ENCODE data around the gene NELFB. TPM values are rescaled to one million over a fixed set of nuclear protein-coding genes. Genes with fewer than 3 reads are reported as not detected.

NELFB gene
- total RNA-seq, 1 experiment from 2014 or later, result 95.0 TPM

DNA sequence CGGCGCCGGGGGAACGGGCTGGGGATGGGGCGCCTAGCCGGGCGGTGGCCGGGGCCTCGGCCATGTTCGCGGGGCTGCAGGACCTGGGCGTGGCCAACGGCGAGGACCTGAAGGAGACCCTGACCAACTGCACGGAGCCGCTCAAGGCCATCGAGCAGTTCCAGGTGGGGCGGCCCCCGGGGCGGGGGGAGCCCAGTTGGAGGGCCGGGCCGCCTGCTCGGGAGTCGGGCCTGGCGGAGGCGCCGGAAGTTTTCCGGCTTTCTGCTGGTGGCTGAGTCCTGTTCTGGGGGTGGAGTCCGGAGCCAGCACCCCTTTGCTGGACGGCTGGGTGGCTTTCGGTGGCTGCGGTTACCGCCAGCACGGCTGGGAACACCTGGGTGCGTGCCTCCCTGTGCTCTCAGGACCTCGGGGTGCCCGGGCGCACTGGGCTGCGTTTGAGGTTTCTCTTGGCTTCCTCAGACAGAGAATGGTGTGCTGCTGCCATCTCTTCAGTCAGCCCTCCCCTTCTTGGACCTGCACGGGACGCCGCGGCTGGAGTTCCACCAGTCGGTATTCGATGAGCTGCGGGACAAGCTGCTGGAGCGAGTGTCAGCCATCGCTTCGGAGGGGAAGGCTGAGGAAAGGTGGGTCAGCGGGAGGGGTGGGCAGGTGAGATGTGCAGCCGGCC, 454 bp downstream of the NELFB start:
- no peak for TF ChIP-seq NFE2L1 (CRISPR knock-in tag; IDR thresholded peaks at IDR 0.05)
- TF ChIP-seq, protein P1, sequence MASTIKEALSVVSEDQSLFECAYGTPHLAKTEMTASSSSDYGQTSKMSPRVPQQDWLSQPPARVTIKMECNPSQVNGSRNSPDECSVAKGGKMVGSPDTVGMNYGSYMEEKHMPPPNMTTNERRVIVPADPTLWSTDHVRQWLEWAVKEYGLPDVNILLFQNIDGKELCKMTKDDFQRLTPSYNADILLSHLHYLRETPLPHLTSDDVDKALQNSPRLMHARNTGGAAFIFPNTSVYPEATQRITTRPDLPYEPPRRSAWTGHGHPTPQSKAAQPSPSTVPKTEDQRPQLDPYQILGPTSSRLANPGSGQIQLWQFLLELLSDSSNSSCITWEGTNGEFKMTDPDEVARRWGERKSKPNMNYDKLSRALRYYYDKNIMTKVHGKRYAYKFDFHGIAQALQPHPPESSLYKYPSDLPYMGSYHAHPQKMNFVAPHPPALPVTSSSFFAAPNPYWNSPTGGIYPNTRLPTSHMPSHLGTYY (CRISPR knock-in tag; IDR thresholded peaks at IDR 0.05), result no peak
- TF ChIP-seq, protein P2, sequence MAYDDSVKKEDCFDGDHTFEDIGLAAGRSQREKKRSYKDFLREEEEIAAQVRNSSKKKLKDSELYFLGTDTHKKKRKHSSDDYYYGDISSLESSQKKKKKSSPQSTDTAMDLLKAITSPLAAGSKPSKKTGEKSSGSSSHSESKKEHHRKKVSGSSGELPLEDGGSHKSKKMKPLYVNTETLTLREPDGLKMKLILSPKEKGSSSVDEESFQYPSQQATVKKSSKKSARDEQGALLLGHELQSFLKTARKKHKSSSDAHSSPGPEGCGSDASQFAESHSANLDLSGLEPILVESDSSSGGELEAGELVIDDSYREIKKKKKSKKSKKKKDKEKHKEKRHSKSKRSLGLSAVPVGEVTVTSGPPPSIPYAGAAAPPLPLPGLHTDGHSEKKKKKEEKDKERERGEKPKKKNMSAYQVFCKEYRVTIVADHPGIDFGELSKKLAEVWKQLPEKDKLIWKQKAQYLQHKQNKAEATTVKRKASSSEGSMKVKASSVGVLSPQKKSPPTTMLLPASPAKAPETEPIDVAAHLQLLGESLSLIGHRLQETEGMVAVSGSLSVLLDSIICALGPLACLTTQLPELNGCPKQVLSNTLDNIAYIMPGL (CRISPR knock-in tag; IDR thresholded peaks at IDR 0.05), result 0 out of 2 replicates have a peak, but pooled peaks have one; percentile 3
- peak; percentile 27; the same call in 1 of the 2 replicates for TF ChIP-seq SP1 (CRISPR knock-in tag; conservative IDR thresholded peaks at IDR 0.05)
- TF ChIP-seq TEAD4 (CRISPR knock-in tag; IDR thresholded peaks at IDR 0.05), result no peak
- TF ChIP-seq, protein P3, sequence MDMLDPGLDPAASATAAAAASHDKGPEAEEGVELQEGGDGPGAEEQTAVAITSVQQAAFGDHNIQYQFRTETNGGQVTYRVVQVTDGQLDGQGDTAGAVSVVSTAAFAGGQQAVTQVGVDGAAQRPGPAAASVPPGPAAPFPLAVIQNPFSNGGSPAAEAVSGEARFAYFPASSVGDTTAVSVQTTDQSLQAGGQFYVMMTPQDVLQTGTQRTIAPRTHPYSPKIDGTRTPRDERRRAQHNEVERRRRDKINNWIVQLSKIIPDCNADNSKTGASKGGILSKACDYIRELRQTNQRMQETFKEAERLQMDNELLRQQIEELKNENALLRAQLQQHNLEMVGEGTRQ (CRISPR knock-in tag; IDR thresholded peaks at IDR 0.05), result peak; percentile 18; the same call in 1 of the 2 replicates
- peak; percentile 38 for ATAC-seq
- ChIA-PET CTCF (interaction anchor here (0.8 to 4.6 kb wide), 9 partner anchors 11 to 192 kb away, joined by 3 to 59 read pairs (median 7); partner anchors contain the start of gene TOR4A), POLR2A (interaction anchor here (1.5 to 1.6 kb wide), 2 partner anchors 15 to 55 kb away, joined by 4 to 8 read pairs; partner anchors contain the start of genes TPRN and TUBB4B)
- Mint-ChIP-seq H3K9me3 (no peaks in the 10 kb centered on the region), H3K27ac (no peak overlapping the region), H3K4me3 (peak overlapping the region; percentile 83), H3K36me3 (peaks cover 16% of the 10 kb centered on the region), H3K27me3 (ENCODE audit: low read depth) (peaks cover 7% of the 10 kb centered on the region; the same call in 1 of the 2 replicates), H3K4me1 (peaks cover 8% of the 10 kb centered on the region)
- DNase-seq (ENCODE audit: low spot score), result peak; percentile 57

DNA sequence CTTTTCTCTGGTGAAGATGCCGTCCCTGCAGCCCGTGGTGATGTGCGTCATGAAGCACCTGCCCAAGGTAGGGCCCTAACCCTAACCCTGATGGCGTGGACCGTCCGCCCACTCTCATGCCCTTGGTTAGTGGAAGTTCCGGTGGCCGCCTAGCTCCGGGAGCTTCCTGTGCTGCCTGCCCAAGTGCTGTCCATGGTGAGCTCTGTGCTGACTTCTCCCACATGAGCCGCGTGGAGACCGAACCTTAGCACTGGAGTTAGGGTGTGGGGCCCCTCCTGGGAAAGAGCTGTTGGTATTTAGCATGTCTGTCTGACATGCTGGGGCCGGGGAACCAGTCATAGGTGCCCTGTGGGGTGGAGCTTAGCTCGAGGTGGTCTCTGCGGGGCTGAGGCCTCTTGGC, 1.2 kb downstream of the NELFB start:
- H3K27me3 Mint-ChIP-seq (ENCODE audit: low read depth), result peaks cover 7% of the 10 kb centered on the region; the same call in 1 of the 2 replicates
- H3K9me3 Mint-ChIP-seq, result no peaks in the 10 kb centered on the region
- H3K36me3 Mint-ChIP-seq, result peaks cover 16% of the 10 kb centered on the region
- DNase-seq (ENCODE audit: low spot score) (no peak), ATAC-seq (no peak)
- TF ChIP-seq, protein P2 (CRISPR knock-in tag; IDR thresholded peaks at IDR 0.05), result 0 out of 2 replicates have a peak, but pooled peaks have one; percentile 13
- TF ChIP-seq, protein P4, sequence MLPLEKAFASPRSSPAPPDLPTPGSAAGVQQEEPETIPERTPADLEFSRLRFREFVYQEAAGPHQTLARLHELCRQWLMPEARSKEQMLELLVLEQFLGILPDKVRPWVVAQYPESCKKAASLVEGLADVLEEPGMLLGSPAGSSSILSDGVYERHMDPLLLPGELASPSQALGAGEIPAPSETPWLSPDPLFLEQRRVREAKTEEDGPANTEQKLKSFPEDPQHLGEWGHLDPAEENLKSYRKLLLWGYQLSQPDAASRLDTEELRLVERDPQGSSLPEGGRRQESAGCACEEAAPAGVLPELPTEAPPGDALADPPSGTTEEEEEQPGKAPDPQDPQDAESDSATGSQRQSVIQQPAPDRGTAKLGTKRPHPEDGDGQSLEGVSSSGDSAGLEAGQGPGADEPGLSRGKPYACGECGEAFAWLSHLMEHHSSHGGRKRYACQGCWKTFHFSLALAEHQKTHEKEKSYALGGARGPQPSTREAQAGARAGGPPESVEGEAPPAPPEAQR (CRISPR knock-in tag; IDR thresholded peaks at IDR 0.05), result no peak
- no peak for TF ChIP-seq NR1H2 (CRISPR knock-in tag; IDR thresholded peaks at IDR 0.05)
- TF ChIP-seq ZNF423 (CRISPR knock-in tag; IDR thresholded peaks at IDR 0.05), result no peak
- TF ChIP-seq, protein P5, sequence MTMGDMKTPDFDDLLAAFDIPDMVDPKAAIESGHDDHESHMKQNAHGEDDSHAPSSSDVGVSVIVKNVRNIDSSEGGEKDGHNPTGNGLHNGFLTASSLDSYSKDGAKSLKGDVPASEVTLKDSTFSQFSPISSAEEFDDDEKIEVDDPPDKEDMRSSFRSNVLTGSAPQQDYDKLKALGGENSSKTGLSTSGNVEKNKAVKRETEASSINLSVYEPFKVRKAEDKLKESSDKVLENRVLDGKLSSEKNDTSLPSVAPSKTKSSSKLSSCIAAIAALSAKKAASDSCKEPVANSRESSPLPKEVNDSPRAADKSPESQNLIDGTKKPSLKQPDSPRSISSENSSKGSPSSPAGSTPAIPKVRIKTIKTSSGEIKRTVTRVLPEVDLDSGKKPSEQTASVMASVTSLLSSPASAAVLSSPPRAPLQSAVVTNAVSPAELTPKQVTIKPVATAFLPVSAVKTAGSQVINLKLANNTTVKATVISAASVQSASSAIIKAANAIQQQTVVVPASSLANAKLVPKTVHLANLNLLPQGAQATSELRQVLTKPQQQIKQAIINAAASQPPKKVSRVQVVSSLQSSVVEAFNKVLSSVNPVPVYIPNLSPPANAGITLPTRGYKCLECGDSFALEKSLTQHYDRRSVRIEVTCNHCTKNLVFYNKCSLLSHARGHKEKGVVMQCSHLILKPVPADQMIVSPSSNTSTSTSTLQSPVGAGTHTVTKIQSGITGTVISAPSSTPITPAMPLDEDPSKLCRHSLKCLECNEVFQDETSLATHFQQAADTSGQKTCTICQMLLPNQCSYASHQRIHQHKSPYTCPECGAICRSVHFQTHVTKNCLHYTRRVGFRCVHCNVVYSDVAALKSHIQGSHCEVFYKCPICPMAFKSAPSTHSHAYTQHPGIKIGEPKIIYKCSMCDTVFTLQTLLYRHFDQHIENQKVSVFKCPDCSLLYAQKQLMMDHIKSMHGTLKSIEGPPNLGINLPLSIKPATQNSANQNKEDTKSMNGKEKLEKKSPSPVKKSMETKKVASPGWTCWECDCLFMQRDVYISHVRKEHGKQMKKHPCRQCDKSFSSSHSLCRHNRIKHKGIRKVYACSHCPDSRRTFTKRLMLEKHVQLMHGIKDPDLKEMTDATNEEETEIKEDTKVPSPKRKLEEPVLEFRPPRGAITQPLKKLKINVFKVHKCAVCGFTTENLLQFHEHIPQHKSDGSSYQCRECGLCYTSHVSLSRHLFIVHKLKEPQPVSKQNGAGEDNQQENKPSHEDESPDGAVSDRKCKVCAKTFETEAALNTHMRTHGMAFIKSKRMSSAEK (CRISPR knock-in tag; IDR thresholded peaks at IDR 0.05; ENCODE audit: borderline replicate concordance), result no peak
- TF ChIP-seq, protein P6, sequence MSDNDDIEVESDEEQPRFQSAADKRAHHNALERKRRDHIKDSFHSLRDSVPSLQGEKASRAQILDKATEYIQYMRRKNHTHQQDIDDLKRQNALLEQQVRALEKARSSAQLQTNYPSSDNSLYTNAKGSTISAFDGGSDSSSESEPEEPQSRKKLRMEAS (CRISPR knock-in tag; IDR thresholded peaks at IDR 0.05), result no peak
- peak overlapping the region; percentile 83 for H3K4me3 Mint-ChIP-seq
- no peak overlapping the region for H3K27ac Mint-ChIP-seq
- H3K4me1 Mint-ChIP-seq, result peaks cover 5% of the 10 kb centered on the region
- ChIA-PET POLR2A (interaction anchor here (1.5 kb wide), 1 partner anchor 16 kb away, joined by 8 read pairs; the partner anchor contains the start of gene TUBB4B), CTCF (interaction anchor here (0.7 to 1.6 kb wide), 4 partner anchors 12 to 40 kb away, joined by 3 to 10 read pairs (median 7); partner anchors contain the start of gene TOR4A)

All from WTC11 (cell line).